Activated CD4-positive, alpha-beta T cell treated with anti-CD3 and anti-CD28 coated beads, Interleukin-2, amount 10 ng/mL, durations not matched to agents 24 days and 14 days (primary cell): Measurements from ENCODE around the gene ANGPT4. TPM values are rescaled to one million over a fixed set of nuclear protein-coding genes. Genes with fewer than 3 reads are reported as not detected.

Experiments
- DNase-seq: peaks from one replicate; pipeline ENCODE4 v3.0.0; 2022
- H3K27ac Mint-ChIP-seq: one replicate; pipeline ENCODE4 v1.8.0; 2022; ENCODE audit warnings: mild to moderate bottlenecking, mixed read lengths
- H3K27me3 Mint-ChIP-seq: one replicate; pipeline ENCODE4 v1.8.0; 2022; ENCODE audit warnings: mixed read lengths
- H3K36me3 Mint-ChIP-seq: one replicate; pipeline ENCODE4 v1.8.0; 2022; ENCODE audit warnings: low read depth, mild to moderate bottlenecking, mixed read lengths
- H3K4me1 Mint-ChIP-seq: one replicate; pipeline ENCODE4 v1.8.0; 2021; ENCODE audit warnings: mixed read lengths
- H3K4me3 Mint-ChIP-seq: one replicate; pipeline ENCODE4 v1.8.0; 2022; ENCODE audit warnings: mild to moderate bottlenecking, moderate library complexity, mixed read lengths
- H3K9me3 Mint-ChIP-seq: one replicate; pipeline ENCODE4 v1.8.0; 2021; ENCODE audit warnings: mixed read lengths
- intact Hi-C: fragments of 100-400 bp; cut with micrococcal nuclease; formaldehyde crosslinking; loops from one replicate; pipeline ENCODE4 v1.15.1; 2023
- total RNA-seq: library from RNA; stranded (reverse); gene quantifications from 2 replicates; pipeline ENCODE4 v1.2.3, GENCODE V29; 2022

ANGPT4 gene
- total RNA-seq, 1 donor from 2014 or later = not detected

GRCh38 chr20:951384-952169 is 35.4 kb upstream of the ANGPT4 start:
- Mint-ChIP-seq H3K27me3 (peaks cover 32% of the 10 kb centered on the region), H3K4me1 (peaks cover 2% of the 10 kb centered on the region), H3K4me3 (no peak overlapping the region), H3K27ac (no peak overlapping the region), H3K36me3 (no peaks in the 10 kb centered on the region), H3K9me3 (no peaks in the 10 kb centered on the region)
- DNase-seq = no peak
- intact Hi-C loops = no loop called here

- Mint-ChIP-seq H3K36me3 (no peaks in the 10 kb centered on the region), H3K27ac (no peak overlapping the region), H3K9me3 (no peaks in the 10 kb centered on the region), H3K27me3 (peaks cover 20% of the 10 kb centered on the region), H3K4me1 (no peaks in the 10 kb centered on the region), H3K4me3 (no peak overlapping the region)
- intact Hi-C loops = no loop called here
- no peak for DNase-seq
These were observed 33.6 kb upstream of the ANGPT4 start for GRCh38 chr20:949717-950116.

- intact Hi-C loops = no loop called here
- no peak for DNase-seq
- no peak overlapping the region for H3K4me3 Mint-ChIP-seq
- peaks cover 18% of the 10 kb centered on the region for H3K27me3 Mint-ChIP-seq
- H3K4me1 Mint-ChIP-seq = no peaks in the 10 kb centered on the region
- no peaks in the 10 kb centered on the region for H3K36me3 Mint-ChIP-seq
- H3K27ac Mint-ChIP-seq = no peak overlapping the region
- no peaks in the 10 kb centered on the region for H3K9me3 Mint-ChIP-seq
These were observed 30.7 kb upstream of the ANGPT4 start for GRCh38 chr20:946826-947225.

- H3K36me3 Mint-ChIP-seq = no peaks in the 10 kb centered on the region
- intact Hi-C loops = no loop called here
- no peaks in the 10 kb centered on the region for H3K4me1 Mint-ChIP-seq
- H3K9me3 Mint-ChIP-seq = no peaks in the 10 kb centered on the region
- peaks cover 18% of the 10 kb centered on the region for H3K27me3 Mint-ChIP-seq
- no peak overlapping the region for H3K4me3 Mint-ChIP-seq
- no peak for DNase-seq
- no peak overlapping the region for H3K27ac Mint-ChIP-seq
These were observed 29.7 kb upstream of the ANGPT4 start for GRCh38 chr20:945841-946240.

GRCh38 chr20:944774-945410 is 28.8 kb upstream of the ANGPT4 start:
- Mint-ChIP-seq H3K4me1 (no peaks in the 10 kb centered on the region), H3K9me3 (no peaks in the 10 kb centered on the region), H3K36me3 (no peaks in the 10 kb centered on the region), H3K27ac (no peak overlapping the region), H3K27me3 (peaks cover 18% of the 10 kb centered on the region), H3K4me3 (no peak overlapping the region)
- intact Hi-C loops = no loop called here
- DNase-seq = no peak

GRCh38 chr20:944148-944547 is 28.0 kb upstream of the ANGPT4 start:
- Mint-ChIP-seq H3K36me3 (no peaks in the 10 kb centered on the region), H3K27me3 (peaks cover 16% of the 10 kb centered on the region), H3K9me3 (no peaks in the 10 kb centered on the region), H3K4me3 (no peak overlapping the region), H3K27ac (no peak overlapping the region), H3K4me1 (no peaks in the 10 kb centered on the region)
- intact Hi-C loops = no loop called here
- no peak for DNase-seq

- DNase-seq = no peak
- Mint-ChIP-seq H3K36me3 (no peaks in the 10 kb centered on the region), H3K27ac (no peak overlapping the region), H3K4me3 (no peak overlapping the region), H3K9me3 (no peaks in the 10 kb centered on the region), H3K4me1 (no peaks in the 10 kb centered on the region), H3K27me3 (peaks cover 4% of the 10 kb centered on the region)
- intact Hi-C loops = no loop called here
These were observed 26.5 kb upstream of the ANGPT4 start for GRCh38 chr20:942611-943010.

- H3K4me1 Mint-ChIP-seq = no peaks in the 10 kb centered on the region
- intact Hi-C loops = no loop called here
- no peaks in the 10 kb centered on the region for H3K27me3 Mint-ChIP-seq
- no peaks in the 10 kb centered on the region for H3K36me3 Mint-ChIP-seq
- H3K4me3 Mint-ChIP-seq = no peak overlapping the region
- DNase-seq = no peak
- H3K27ac Mint-ChIP-seq = no peak overlapping the region
- no peaks in the 10 kb centered on the region for H3K9me3 Mint-ChIP-seq
These were observed 24.8 kb upstream of the ANGPT4 start for GRCh38 chr20:940926-941325.

GRCh38 chr20:939606-940005 is 23.5 kb upstream of the ANGPT4 start:
- H3K27ac Mint-ChIP-seq = no peak overlapping the region
- H3K9me3 Mint-ChIP-seq = no peaks in the 10 kb centered on the region
- H3K4me1 Mint-ChIP-seq = no peaks in the 10 kb centered on the region
- DNase-seq = no peak
- no peaks in the 10 kb centered on the region for H3K27me3 Mint-ChIP-seq
- no peak overlapping the region for H3K4me3 Mint-ChIP-seq
- no peaks in the 10 kb centered on the region for H3K36me3 Mint-ChIP-seq
- intact Hi-C loops = no loop called here

GRCh38 chr20:934186-934840 is 18.2 kb upstream of the ANGPT4 start:
- Mint-ChIP-seq H3K4me3 (no peak overlapping the region), H3K9me3 (peaks cover 9% of the 10 kb centered on the region), H3K36me3 (peaks cover 2% of the 10 kb centered on the region), H3K27ac (no peak overlapping the region), H3K4me1 (no peaks in the 10 kb centered on the region), H3K27me3 (no peaks in the 10 kb centered on the region)
- DNase-seq = no peak
- intact Hi-C loops = no loop called here

- Mint-ChIP-seq H3K4me1 (no peaks in the 10 kb centered on the region), H3K9me3 (peaks cover 9% of the 10 kb centered on the region), H3K36me3 (peaks cover 2% of the 10 kb centered on the region), H3K27ac (no peak overlapping the region), H3K27me3 (peaks cover 2% of the 10 kb centered on the region), H3K4me3 (no peak overlapping the region)
- DNase-seq = no peak
- intact Hi-C loops = no loop called here
These were observed 16.9 kb upstream of the ANGPT4 start for GRCh38 chr20:933029-933428.

GRCh38 chr20:931401-931800 is 15.3 kb upstream of the ANGPT4 start:
- DNase-seq = no peak
- Mint-ChIP-seq H3K4me1 (no peaks in the 10 kb centered on the region), H3K36me3 (peaks cover 2% of the 10 kb centered on the region), H3K27me3 (peaks cover 2% of the 10 kb centered on the region), H3K9me3 (peaks cover 9% of the 10 kb centered on the region), H3K4me3 (no peak overlapping the region), H3K27ac (no peak overlapping the region)
- intact Hi-C loops = no loop called here

GRCh38 chr20:926670-927069 is 10.5 kb upstream of the ANGPT4 start:
- intact Hi-C loops = no loop called here
- DNase-seq = no peak
- peaks cover under 1% of the 10 kb centered on the region for H3K36me3 Mint-ChIP-seq
- no peaks in the 10 kb centered on the region for H3K4me1 Mint-ChIP-seq
- H3K9me3 Mint-ChIP-seq = peaks cover 6% of the 10 kb centered on the region
- H3K4me3 Mint-ChIP-seq = no peak overlapping the region
- no peak overlapping the region for H3K27ac Mint-ChIP-seq
- H3K27me3 Mint-ChIP-seq = peaks cover 2% of the 10 kb centered on the region

GRCh38 chr20:925516-925915 is 9.4 kb upstream of the ANGPT4 start:
- no peaks in the 10 kb centered on the region for H3K36me3 Mint-ChIP-seq
- intact Hi-C loops = no loop called here
- peaks cover 2% of the 10 kb centered on the region for H3K27me3 Mint-ChIP-seq
- H3K9me3 Mint-ChIP-seq = no peaks in the 10 kb centered on the region
- H3K27ac Mint-ChIP-seq = no peak overlapping the region
- DNase-seq = no peak
- H3K4me1 Mint-ChIP-seq = no peaks in the 10 kb centered on the region
- H3K4me3 Mint-ChIP-seq = no peak overlapping the region
